ENCODE results near the gene RHOU. TPM values are rescaled to one million over a fixed set of nuclear protein-coding genes. Genes with fewer than 3 reads are reported as not detected.
"Not testable (repeated sequence)": the region's sequence is repeated elsewhere in the genome, so short reads cannot be mapped to it uniquely, and the experiment has no call there.

Gene RHOU
- total RNA-seq, 1 donor from 2014 or later = 29.5 TPM

- DNase-seq (ENCODE audit: low spot score) = no peak
Observed at GRCh38 chr1:228755800-228756199, 20.5 kb downstream of the RHOU start.

- no peak for DNase-seq (ENCODE audit: low spot score)
Observed at GRCh38 chr1:228756457-228756856, 21.2 kb downstream of the RHOU start.

- DNase-seq (ENCODE audit: low spot score) = no peak
Observed at GRCh38 chr1:228758447-228758846, 23.2 kb downstream of the RHOU start.

- DNase-seq (ENCODE audit: low spot score) = no peak
Observed at GRCh38 chr1:228760979-228761378, 25.7 kb downstream of the RHOU start.

- no peak for DNase-seq (ENCODE audit: low spot score)
Observed at GRCh38 chr1:228763561-228763960, 28.3 kb downstream of the RHOU start.

GRCh38 chr1:228765168-228765946, 30.1 kb downstream of the RHOU start:
- no peak for DNase-seq (ENCODE audit: low spot score)

- DNase-seq (ENCODE audit: low spot score) = no peak
Observed at GRCh38 chr1:228766788-228767187, 31.5 kb downstream of the RHOU start.

GRCh38 chr1:228767636-228768354, 32.5 kb downstream of the RHOU start:
- DNase-seq (ENCODE audit: low spot score) = no peak

GRCh38 chr1:228768355-228769000, 33.2 kb downstream of the RHOU start:
- no peak for DNase-seq (ENCODE audit: low spot score)

GRCh38 chr1:228770779-228771223, 35.5 kb downstream of the RHOU start:
- no peak for DNase-seq (ENCODE audit: low spot score)

GRCh38 chr1:228772516-228773212, 37.4 kb downstream of the RHOU start:
- no peak for DNase-seq (ENCODE audit: low spot score)

GRCh38 chr1:228775946-228776345, 40.7 kb downstream of the RHOU start:
- not testable (repeated sequence) for DNase-seq (ENCODE audit: low spot score)

GRCh38 chr1:228776449-228776848, 41.2 kb downstream of the RHOU start:
- no peak for DNase-seq (ENCODE audit: low spot score)

GRCh38 chr1:228777236-228777635, 42.0 kb downstream of the RHOU start:
- DNase-seq (ENCODE audit: low spot score) = no peak

- DNase-seq (ENCODE audit: low spot score) = no peak
Observed at GRCh38 chr1:228778026-228778425, 42.7 kb downstream of the RHOU start.

- DNase-seq (ENCODE audit: low spot score) = no peak
Observed at GRCh38 chr1:228778466-228778865, 43.2 kb downstream of the RHOU start.

GRCh38 chr1:228778961-228779360, 43.7 kb downstream of the RHOU start:
- DNase-seq (ENCODE audit: low spot score) = no peak

GRCh38 chr1:228781161-228781808, 46.0 kb downstream of the RHOU start:
- no peak for DNase-seq (ENCODE audit: low spot score)

GRCh38 chr1:228781809-228782661, 46.8 kb downstream of the RHOU start:
- DNase-seq (ENCODE audit: low spot score) = no peak
